SJCRH30 (cell line): Measurements from ENCODE around the gene RBM19. TPM values are rescaled to one million over a fixed set of nuclear protein-coding genes. Genes with fewer than 3 reads are reported as not detected.

Experiments used
- DNase-seq, 2 experiments: peaks; one replicate each; pipeline ENCODE4 v3.0.0-alpha.2; 2015 to 2020
- H3K27ac ChIP-seq: fragments of 250-450 bp; sonication (Bioruptor Pico); 2 replicates; pipeline ENCODE4 v1.5.1; 2020; ENCODE audit warnings: mild to moderate bottlenecking, moderate library complexity
- H3K27me3 ChIP-seq: fragments of 250-450 bp; sonication (Bioruptor Pico); 2 replicates; pipeline ENCODE4 v1.5.1; 2020; ENCODE audit warnings: mild to moderate bottlenecking, moderate library complexity
- H3K36me3 ChIP-seq: fragments of 250-450 bp; sonication (Bioruptor Pico); 2 replicates; pipeline ENCODE4 v1.5.1; 2020; ENCODE audit warnings: mild to moderate bottlenecking, moderate library complexity
- H3K4me1 ChIP-seq: fragments of 250-450 bp; sonication (Bioruptor Pico); 2 replicates; pipeline ENCODE4 v1.5.1; 2020; ENCODE audit warnings: mild to moderate bottlenecking, moderate library complexity
- H3K4me3 ChIP-seq: fragments of 250-450 bp; sonication (Bioruptor Pico); 2 replicates; pipeline ENCODE4 v1.5.1; 2020; ENCODE audit warnings: mild to moderate bottlenecking, moderate library complexity
- H3K9me3 ChIP-seq: fragments of 250-450 bp; sonication (Bioruptor Pico); replicated peaks from 2 replicates; pipeline ENCODE4 v1.5.1; 2020; ENCODE audit warnings: mild to moderate bottlenecking, moderate library complexity
- total RNA-seq: library from RNA; depleted of rRNA; stranded (reverse); fragments of >200 nt; shearing (Covaris generic); gene quantifications from 2 replicates; pipeline ENCODE4 v1.2.3, GENCODE V29; 2014

The RBM19 gene
- total RNA-seq, 1 experiment from 2014 or later: 25.3 TPM

GRCh38 chr12:113796066-113796827, 169.9 kb downstream of the RBM19 start:
- Histone ChIP-seq H3K9me3 (no peaks in the 10 kb centered on the region), H3K4me3 (no peak overlapping the region), H3K4me1 (peaks cover 12% of the 10 kb centered on the region), H3K36me3 (no peaks in the 10 kb centered on the region), H3K27ac (no peak overlapping the region), H3K27me3 (no peaks in the 10 kb centered on the region)
- DNase-seq: no peak

DNA sequence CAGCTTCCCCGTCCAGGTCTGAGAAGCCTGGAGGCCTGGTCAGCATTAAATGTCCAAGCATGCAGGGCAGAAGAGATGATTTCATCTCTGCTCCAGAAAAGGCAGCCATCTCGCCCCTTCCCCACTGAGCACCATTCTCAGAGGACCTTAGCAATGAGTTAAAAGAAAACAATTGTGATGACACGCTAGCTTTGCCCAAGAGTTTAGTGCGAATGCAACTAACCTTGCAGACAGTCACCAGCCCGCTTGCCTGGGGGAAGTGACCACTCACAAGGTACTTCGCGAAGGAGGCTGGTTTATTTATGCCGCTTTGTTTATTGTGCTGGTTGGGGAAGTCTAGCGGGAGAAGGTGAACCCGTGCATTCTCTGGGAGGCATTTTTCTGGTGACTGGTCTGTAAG, 170.7 kb downstream of the RBM19 start:
- no peaks in the 10 kb centered on the region for H3K9me3 ChIP-seq
- H3K27me3 ChIP-seq: no peaks in the 10 kb centered on the region
- H3K27ac ChIP-seq: no peak overlapping the region
- peak overlapping the region; percentile 15 for H3K4me3 ChIP-seq
- H3K4me1 ChIP-seq: peaks cover 12% of the 10 kb centered on the region
- DNase-seq: no peak
- no peaks in the 10 kb centered on the region for H3K36me3 ChIP-seq

GRCh38 chr12:113794774-113795173, 171.4 kb downstream of the RBM19 start:
- DNase-seq: peak; percentile 44 to 48
- no peaks in the 10 kb centered on the region for H3K27me3 ChIP-seq
- H3K9me3 ChIP-seq: no peaks in the 10 kb centered on the region
- peaks cover 12% of the 10 kb centered on the region for H3K4me1 ChIP-seq
- no peak overlapping the region for H3K4me3 ChIP-seq
- no peak overlapping the region for H3K27ac ChIP-seq
- H3K36me3 ChIP-seq: no peaks in the 10 kb centered on the region

DNA sequence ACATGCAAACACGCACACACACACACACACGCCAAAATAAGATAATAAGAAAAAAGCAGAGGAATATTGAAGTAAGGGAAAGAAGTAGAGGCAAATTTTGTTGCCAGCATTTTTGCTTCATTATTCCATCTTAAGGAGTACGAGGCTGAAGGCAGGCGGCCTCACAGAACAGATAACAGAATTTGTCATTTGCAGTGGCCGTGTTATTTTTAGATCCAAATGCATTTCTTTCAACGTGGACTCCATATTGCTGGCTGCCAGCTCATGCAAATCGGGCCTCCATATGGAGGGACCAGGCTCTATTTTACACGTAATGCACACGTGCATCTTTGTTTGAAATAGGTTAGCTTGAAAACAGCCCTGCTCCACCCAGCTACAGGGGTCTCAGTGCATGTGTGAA, 172.9 kb downstream of the RBM19 start:
- H3K27ac ChIP-seq: no peak overlapping the region
- H3K36me3 ChIP-seq: no peaks in the 10 kb centered on the region
- H3K4me1 ChIP-seq: peaks cover 12% of the 10 kb centered on the region
- no peaks in the 10 kb centered on the region for H3K27me3 ChIP-seq
- no peaks in the 10 kb centered on the region for H3K9me3 ChIP-seq
- no peak for DNase-seq
- no peak overlapping the region for H3K4me3 ChIP-seq

DNA sequence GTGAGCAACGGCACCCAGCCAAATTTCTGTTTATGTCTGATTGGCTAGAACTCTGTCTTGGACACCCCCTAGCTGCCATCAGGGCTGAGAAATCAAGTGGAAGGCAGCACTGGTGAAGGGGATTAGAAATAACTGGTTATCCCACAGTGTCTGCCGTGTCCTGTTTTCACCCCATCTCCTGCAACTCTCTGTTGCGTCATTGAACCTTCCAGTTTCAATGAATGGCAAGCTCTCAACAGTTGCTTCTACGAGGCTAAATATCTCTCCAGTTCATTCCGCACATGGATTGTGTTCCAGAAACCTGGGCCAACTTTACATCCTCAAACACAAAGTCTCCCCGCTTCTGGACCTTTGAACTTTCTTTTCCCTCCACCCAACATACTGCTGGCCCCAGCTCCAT, 173.7 kb downstream of the RBM19 start:
- peaks cover 12% of the 10 kb centered on the region for H3K4me1 ChIP-seq
- H3K9me3 ChIP-seq: no peaks in the 10 kb centered on the region
- no peak overlapping the region for H3K27ac ChIP-seq
- H3K27me3 ChIP-seq: no peaks in the 10 kb centered on the region
- DNase-seq: no peak
- no peak overlapping the region for H3K4me3 ChIP-seq
- no peaks in the 10 kb centered on the region for H3K36me3 ChIP-seq

- Histone ChIP-seq H3K4me1 (no peaks in the 10 kb centered on the region), H3K27ac (no peak overlapping the region), H3K36me3 (no peaks in the 10 kb centered on the region), H3K27me3 (no peaks in the 10 kb centered on the region), H3K4me3 (no peak overlapping the region), H3K9me3 (no peaks in the 10 kb centered on the region)
- DNase-seq: peak in 1 of 2 experiments; percentile 33
Measured at GRCh38 chr12:113788020-113788856, 177.9 kb downstream of the RBM19 start.

DNA sequence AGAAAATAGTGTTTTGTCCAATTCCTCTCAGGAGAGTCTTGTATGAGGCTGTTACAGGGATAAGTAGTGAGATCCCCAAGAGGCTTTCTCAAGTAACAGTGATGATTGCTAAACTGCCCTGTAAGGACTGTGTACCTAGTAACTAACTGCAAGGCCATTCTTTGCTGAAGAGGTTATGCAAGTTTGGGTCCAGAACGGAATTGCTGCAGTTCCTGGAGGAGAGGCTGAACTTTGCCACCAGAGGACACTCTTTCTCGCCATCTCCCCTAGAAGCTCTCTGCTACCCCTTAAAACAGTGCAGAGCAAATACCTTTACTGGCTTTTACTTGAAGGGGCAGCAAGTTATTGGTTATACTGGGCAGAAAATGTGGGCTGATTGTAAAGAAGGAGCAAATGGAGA, 180.0 kb downstream of the RBM19 start:
- Histone ChIP-seq H3K27ac (no peak overlapping the region), H3K9me3 (no peaks in the 10 kb centered on the region)
- no peak for DNase-seq

GRCh38 chr12:113783811-113784210, 182.3 kb downstream of the RBM19 start:
- Histone ChIP-seq H3K4me1 (no peaks in the 10 kb centered on the region; the same call in 1 of the 2 replicates), H3K36me3 (no peaks in the 10 kb centered on the region)

More for the DNA sequence above, 180.0 kb downstream of the RBM19 start:
- Histone ChIP-seq H3K4me1 (no peaks in the 10 kb centered on the region), H3K4me3 (no peak overlapping the region), H3K36me3 (no peaks in the 10 kb centered on the region), H3K27me3 (no peaks in the 10 kb centered on the region)

GRCh38 chr12:113782873-113783272, 183.3 kb downstream of the RBM19 start:
- Histone ChIP-seq H3K27ac (no peak overlapping the region), H3K27me3 (no peaks in the 10 kb centered on the region), H3K4me1 (no peaks in the 10 kb centered on the region; the same call in 1 of the 2 replicates), H3K36me3 (no peaks in the 10 kb centered on the region), H3K9me3 (no peaks in the 10 kb centered on the region), H3K4me3 (no peak overlapping the region)
- DNase-seq: no peak

More at GRCh38 chr12:113783811-113784210, 182.3 kb downstream of the RBM19 start:
- Histone ChIP-seq H3K4me3 (no peak overlapping the region), H3K9me3 (no peaks in the 10 kb centered on the region), H3K27ac (no peak overlapping the region), H3K27me3 (no peaks in the 10 kb centered on the region)
- no peak for DNase-seq

DNA sequence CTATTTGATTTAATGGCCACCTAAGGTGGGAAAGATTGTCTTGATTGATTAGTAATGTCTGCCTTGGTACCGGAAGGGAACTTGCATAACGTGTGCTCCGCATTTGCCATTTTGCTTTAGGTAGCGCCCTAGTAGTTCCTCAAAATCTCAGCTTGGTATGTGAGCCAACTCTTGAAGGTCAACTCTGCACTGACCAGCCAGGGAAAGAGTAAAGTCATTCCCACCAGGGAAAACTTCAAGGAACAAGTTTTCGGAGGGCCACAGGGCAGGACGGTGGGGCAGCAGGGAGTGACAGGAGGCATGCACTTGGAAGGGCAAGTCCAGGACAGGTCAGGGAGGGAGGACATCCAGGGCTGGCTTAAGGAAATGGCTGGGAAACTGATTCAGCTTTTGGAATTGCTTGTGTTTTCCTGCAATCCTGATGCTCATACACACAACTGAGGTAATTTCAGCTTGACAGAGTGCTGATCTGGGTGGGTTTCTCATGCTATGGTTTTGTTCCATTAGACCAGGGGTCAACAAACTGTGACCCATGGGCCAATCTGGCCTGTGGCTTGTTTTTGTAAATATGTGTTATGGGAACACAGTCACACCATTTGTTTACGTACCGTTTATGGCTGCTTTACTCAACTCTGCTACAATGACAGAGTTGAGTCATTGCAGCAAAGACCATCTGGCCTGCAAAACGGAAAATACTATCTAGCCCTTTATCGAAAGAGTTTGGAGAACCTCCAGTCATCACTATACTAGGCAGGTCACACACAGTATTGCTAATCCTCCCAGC, 184.5 kb downstream of the RBM19 start:
- Histone ChIP-seq H3K36me3 (no peaks in the 10 kb centered on the region), H3K27ac (no peak overlapping the region), H3K27me3 (no peaks in the 10 kb centered on the region), H3K9me3 (no peaks in the 10 kb centered on the region), H3K4me3 (no peak overlapping the region), H3K4me1 (no peaks in the 10 kb centered on the region; the same call in 1 of the 2 replicates)
- no peak for DNase-seq

GRCh38 chr12:113779774-113780173, 186.4 kb downstream of the RBM19 start:
- H3K4me1 ChIP-seq: no peaks in the 10 kb centered on the region; the same call in 1 of the 2 replicates
- no peak for DNase-seq
- no peaks in the 10 kb centered on the region for H3K36me3 ChIP-seq

GRCh38 chr12:113778432-113779132, 187.5 kb downstream of the RBM19 start:
- H3K27ac ChIP-seq: no peak overlapping the region
- H3K4me3 ChIP-seq: no peak overlapping the region
- no peaks in the 10 kb centered on the region; the same call in 1 of the 2 replicates for H3K4me1 ChIP-seq
- H3K36me3 ChIP-seq: no peaks in the 10 kb centered on the region
- H3K27me3 ChIP-seq: no peaks in the 10 kb centered on the region
- no peak for DNase-seq
- no peaks in the 10 kb centered on the region for H3K9me3 ChIP-seq

More at GRCh38 chr12:113779774-113780173, 186.4 kb downstream of the RBM19 start:
- Histone ChIP-seq H3K9me3 (no peaks in the 10 kb centered on the region), H3K4me3 (no peak overlapping the region), H3K27me3 (no peaks in the 10 kb centered on the region), H3K27ac (no peak overlapping the region)

DNA sequence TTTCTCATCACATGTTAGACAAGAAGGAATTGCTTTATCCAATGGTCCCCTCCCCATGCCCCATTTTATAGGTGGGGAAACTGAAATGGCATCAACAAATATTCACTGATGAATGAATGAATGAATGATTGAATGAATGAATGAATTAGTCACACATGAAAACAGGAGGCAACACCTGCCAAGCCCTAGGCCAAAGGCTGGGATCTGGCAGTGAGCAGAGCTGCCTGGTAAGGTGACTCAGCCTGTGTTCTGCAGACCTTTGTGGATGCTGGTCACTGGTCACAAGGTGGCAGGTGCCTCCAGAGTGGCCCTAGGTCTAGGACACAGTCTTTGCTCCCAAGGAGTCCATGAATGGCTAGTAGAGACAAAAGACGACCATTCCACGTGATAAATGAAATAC, 188.4 kb downstream of the RBM19 start:
- DNase-seq: no peak
- Histone ChIP-seq H3K4me1 (no peaks in the 10 kb centered on the region; the same call in none of the 2 replicates), H3K9me3 (no peaks in the 10 kb centered on the region), H3K27me3 (no peaks in the 10 kb centered on the region), H3K27ac (no peak overlapping the region), H3K36me3 (no peaks in the 10 kb centered on the region), H3K4me3 (no peak overlapping the region)

DNA sequence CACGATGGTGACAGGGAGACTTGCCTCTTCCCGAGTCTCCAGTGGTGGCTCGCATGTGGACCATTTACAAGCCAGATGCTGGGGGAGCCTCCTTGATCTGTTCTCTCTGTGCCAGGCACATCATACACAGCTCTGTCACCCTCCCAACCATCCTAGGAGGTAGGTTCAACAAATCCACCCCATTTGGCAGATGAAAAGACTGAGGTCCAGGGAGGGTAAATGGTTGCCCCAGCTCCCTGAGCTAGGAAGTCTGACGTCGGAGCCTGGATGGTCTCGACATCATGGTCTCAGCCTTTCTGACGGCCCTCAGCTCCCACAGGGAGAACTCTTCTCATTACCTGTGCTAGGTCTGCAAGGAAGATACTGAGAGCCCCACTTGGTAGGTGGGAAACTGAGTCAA, 189.6 kb downstream of the RBM19 start:
- no peaks in the 10 kb centered on the region; the same call in none of the 2 replicates for H3K4me1 ChIP-seq
- no peak overlapping the region for H3K27ac ChIP-seq
- H3K27me3 ChIP-seq: no peaks in the 10 kb centered on the region
- H3K9me3 ChIP-seq: no peaks in the 10 kb centered on the region
- H3K4me3 ChIP-seq: no peak overlapping the region
- H3K36me3 ChIP-seq: no peaks in the 10 kb centered on the region
- no peak for DNase-seq
